GM18502 (cell line): ENCODE results near the gene GABRR3.
A peak's percentile ranks its signal among the peaks of the same experiment; 100 is the strongest.

ENCODE experiments used
- ATAC-seq: cut with Tn5 transposase; IDR thresholded peaks from one replicate; pipeline ENCODE4 v1.9.1; 2021; ENCODE audit warnings: mild to moderate bottlenecking; ENCODE audit not compliant: unreplicated experiment, poor library complexity

The GABRR3 gene

DNA sequence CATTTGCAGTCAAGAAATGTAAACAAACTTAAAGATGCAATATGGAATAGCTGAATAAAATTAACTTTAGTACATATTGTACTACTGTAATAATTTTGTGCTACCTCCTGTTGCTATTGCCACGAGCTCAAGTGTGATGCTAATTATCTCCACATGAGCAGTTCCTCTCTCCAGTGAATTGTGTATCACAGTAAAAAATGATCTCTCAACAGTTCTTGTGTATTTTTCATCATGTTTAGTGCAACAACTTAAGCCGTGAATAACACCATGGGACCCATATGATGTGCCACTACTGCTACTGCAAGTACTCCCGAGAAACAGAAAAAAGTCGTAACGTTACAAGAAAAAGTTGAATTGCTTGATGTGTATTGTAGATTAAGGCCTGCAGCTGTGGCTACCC lies 75.2 kb downstream of the GABRR3 start:
- no peak for ATAC-seq

DNA sequence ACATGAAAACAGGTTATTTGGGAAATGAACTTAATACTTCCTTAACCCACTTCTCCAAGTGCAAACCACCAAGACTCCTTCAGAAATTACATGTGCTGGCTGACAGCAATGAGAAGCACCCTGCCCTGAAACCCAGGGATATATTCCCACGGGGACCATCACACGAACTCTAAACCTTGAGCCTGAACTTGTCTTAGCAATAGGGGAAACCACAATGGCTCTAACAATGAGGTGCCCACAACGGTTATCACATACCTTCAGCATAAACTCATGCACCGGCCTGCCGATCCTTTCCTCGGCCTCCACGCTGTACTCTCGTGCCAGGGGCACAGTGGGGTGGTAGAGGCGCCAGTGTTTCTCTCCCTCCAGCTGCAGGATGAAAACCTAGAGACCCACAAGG lies 76.3 kb downstream of the GABRR3 start:
- no peak for ATAC-seq

DNA sequence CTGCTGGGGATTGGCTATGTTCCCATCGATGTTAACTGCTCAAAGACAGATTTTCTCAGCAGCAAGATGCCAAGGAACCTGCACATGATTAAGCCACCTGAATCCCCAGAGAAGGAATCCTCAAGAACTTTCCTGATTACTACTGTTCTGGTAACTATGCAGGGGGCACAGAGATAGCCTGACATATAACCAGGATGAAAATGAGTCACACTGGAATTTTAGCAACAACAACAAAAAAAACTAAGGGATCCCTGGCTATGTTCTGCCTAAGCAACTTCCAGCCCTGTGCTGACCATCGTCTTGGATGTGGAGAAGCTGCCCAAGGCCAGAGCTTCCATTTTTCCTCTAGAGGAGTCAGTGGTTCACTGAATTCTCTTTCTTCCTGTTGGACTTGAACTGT lies 76.7 kb downstream of the GABRR3 start:
- no peak for ATAC-seq

DNA sequence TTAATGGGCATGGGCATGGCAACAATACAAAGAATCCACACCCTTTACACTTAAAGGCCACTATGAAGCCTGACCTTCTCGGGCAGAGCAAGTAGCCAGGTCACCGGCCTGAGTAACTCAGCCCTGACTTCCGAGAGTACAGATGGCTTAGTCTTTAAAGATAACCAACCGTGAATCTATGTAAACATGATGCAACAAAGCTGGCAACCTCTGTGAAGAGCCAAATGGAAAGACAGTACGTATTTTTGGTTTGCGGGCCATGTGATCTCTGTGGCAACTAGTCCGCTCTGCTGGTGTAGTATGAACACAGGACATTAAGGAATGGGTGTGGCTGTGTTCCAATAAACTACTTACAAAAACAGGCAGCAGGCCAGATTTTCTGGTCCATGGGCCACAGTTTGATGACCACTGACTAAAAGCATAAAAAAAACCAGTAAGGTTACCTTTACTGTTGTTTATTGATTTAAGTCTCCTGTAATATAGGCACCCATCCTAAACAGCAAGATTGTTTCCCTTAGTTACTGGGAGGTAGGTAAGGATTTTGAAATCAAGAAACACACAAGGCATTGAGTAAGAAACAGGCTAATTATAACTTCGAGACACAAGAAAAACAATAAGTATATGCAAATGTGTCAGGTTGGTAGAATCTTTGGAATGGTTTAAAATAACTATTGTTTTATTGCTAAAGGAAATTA lies 77.4 kb downstream of the GABRR3 start:
- ATAC-seq = no peak

DNA sequence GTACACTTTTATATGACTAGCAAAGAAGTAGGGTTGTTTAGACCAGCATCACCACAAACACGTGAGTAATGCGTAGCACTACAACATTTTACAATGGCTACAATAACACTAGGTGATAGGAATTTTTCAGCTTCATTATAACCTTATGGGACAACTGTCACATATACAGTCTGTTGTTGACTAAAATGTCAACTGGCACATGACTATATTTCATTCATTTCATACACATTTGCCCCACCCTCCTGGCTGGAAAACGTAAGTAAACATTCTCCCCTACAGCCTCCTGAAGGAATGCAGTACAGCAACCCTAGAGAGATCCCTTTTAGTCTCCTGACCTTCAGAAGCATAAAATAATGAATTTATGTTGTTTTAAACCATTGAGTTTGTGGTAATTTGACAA lies 79.1 kb downstream of the GABRR3 start:
- ATAC-seq = no peak

DNA sequence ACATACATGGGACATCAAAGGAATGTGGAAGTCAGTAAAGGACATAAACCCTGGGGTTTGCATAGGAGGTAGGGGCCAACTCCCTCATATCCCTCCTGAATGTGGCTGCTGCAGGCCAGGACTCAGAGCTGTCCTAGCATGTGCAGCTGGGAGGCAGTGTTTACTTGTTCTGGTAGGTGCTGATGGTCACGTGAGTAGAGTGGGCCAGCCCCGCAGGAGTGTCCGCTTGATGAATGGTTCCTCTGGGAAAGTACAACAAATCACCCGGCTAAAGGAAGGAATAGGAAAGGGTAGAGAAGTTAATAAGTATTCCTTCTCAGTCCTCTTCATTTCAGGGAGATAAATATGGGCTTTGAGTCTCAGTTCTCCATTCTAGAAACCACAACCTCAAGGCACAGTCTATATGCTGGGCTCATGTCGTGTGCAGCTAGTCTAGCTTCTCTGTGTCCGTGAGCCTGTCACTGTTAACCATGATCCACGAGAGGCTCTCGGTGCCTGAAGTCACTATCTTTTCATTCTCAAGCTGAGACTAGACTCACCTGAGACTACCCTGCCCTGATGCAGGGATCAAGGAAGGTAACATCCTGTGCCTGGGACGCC lies 80.8 kb downstream of the GABRR3 start:
- ATAC-seq = peak; percentile 61

DNA sequence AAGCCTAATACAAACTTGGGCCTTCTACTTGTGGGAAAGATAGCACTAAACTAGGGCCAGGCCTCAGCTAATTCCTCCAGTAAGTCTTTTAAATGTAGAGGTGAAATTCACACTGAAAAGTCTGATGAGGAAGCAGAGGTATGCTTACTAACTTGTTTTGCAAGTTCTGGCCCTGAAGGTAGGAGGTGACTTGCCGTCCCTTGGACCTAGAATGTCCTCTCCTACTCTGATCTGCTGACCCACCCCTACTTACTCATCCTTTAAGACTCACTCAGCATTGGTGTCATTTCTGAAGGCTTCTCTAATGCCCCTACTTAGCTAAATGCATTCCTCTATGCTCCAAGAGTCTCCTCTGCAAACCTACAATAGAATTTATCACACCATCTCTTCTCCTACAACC lies 82.2 kb downstream of the GABRR3 start:
- no peak for ATAC-seq

DNA sequence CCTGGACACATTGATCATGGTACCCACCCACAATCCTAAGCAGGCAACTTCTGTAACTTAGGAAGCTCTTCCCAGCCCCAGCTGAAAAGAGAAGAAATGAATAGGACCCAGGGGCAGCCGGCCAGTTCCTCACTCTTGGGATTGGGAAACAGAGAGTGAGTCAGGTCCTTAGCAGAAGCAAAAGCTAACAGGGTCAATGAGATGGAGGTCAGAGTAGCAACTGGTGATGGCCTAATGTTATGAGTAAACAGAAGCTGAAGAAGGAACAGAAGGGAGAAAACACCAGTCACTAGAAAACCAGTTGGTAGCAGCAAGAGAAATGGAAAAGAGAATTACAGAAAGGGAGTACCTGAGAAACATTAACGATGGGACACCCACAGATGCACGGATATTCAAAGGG lies 82.8 kb downstream of the GABRR3 start:
- no peak for ATAC-seq

DNA sequence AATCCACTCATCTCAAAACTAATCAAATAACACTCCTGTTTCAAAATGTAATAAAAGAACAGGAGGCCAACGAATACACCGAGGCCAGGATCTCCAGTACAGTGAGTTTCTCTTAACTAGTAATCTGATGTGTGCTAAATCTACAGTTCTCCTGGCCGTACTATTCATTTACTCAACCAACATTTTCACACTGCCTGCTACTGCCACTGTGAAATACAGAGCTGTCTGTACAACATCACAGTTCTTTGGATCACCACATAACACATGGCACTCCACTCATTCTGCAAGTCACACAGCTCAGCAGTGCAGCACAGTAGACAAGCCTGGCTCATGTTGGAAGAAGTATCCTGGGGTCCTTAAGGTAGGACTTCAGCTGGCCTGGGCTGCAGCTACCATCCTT lies 84.8 kb downstream of the GABRR3 start:
- no peak for ATAC-seq

DNA sequence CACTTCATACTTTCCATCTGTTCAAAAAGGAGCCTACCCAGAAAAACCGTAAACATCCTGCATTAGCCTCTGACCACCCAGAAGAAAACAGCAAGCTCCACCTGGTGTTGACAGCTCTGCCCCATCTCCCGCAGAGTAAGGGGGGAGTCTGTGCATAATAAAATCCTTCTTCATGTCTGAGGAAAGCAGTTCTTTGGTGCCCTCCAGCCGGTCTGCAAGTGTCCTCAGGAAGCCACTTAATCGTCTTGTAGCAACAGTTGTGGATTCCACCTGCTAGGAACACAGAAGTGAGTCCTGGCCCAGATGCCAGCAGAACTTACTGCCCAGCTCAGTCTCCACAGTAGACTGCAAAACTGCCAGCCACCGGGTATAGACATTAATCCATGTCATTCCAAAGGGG lies 85.4 kb downstream of the GABRR3 start:
- ATAC-seq = no peak

DNA sequence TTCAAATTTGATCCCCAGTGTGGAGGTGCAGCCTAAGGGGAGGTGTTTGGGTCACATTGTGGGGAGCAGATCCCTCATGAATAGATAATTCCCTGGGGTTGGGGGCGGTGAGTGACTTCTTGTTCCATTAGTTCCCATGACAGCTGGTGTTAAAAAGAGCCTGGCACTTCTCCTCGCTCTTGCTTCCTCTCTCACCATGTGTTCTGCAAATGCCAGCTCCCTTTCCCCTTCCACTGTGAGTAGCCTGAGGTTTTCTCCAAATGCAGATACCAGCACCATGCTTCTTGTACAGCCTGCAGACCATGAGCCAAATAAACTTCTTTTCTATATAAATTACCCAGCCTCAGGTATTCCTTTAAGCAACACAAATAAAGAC lies 86.0 kb downstream of the GABRR3 start:
- ATAC-seq = no peak

DNA sequence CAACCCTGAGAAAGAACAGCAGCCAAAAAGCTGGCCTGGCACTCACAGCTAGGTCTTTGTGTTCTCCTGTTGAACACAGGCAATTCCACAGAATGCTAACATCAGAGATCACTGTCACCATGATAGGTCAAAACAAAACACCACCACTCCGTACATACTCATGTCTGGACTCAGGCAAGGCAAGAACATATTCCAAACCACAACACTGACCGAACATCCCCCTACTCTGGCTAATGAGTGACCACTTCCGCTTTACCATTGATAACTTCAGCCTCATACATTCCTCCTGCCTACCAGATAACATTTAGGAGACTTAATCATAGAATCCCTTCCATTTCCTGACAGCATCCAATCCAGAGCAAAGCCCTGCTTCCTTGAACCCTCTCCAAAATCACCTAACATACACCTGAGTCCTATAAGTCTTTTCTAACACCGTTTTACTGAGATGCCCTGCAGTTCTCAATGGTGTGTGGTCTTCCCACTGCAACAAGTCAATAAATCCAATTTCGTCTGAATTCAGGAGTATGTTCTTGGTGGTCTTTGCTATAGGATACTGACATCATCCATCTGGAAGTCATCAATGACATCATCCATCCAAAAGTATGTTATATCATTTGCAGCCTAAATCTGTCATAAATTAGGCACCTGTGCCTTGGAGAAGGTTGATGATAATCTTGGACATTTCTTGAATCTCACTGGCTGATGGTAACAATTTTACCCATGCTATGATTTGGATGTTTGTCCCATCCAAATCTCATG lies 86.6 kb downstream of the GABRR3 start:
- ATAC-seq = no peak

DNA sequence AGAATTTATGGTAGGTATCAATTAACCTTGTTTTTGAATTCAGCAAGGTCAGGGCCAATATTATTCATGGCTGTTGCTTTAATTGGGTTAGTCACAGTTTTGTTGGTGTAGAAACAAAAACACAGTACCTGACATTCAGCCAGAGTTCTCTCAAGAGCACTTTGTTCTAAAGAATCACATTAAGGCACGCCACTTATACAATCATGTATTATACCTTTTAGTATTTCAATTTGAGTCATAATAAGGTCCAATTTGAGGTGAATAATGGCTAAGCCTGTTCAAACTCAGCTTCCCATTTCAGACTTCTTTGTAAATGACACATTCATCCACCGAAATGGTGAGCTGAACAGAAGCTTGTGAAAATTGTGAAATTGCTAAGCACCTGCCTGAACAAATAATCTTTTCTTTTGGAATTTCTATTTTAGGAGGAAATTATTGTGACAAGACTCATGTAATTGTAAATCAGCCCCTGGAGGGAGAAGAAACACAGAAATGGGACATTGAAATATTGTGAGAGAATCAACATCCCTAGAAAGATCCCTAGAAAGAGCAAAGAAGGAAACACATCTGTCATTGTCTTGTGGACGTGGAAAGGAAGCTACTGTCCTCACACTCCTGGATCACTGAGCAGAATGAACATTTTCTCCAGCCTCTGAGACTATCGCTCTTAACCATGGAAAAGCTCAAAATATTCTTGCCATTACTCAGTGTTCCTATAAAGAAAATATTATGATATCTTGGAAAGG lies 92.1 kb downstream of the GABRR3 start:
- no peak for ATAC-seq

DNA sequence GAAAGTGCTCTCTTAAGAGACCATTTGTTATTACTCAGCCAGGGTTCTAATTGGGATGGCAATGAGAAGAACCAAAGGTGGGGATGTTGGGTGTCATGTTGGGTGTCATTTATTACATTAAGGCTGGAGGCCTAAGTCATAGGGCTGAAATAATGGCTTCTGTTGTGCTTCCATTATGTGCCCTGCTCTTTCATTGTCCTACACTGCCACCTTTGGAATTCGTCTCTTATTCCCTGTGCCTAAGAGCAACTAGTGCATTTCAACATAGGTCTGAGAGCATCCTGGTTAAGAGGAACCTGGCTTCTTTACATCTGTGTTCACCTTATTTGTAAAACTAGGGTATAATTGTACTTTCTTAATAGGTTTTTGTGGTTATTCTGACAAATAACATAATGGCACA lies 95.1 kb downstream of the GABRR3 start:
- ATAC-seq = no peak

DNA sequence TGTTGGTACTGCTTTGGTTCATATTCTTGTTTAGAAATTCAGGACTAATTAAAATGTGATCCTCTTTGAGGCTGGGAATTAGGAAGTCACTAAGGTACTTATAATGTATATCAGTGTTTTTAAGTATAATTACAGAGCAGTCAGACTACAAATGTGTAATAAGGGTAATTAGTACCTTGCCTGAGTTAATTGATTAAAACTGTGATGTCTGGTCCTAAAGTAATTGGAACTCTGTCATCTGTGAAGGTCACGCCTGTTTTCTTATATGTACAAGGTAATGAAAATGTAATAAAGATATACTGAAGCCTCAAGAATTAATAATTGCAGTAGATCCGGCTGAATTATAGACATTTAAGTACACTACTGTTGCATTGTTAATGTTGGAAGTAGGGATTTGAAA lies 95.7 kb downstream of the GABRR3 start:
- ATAC-seq = no peak

DNA sequence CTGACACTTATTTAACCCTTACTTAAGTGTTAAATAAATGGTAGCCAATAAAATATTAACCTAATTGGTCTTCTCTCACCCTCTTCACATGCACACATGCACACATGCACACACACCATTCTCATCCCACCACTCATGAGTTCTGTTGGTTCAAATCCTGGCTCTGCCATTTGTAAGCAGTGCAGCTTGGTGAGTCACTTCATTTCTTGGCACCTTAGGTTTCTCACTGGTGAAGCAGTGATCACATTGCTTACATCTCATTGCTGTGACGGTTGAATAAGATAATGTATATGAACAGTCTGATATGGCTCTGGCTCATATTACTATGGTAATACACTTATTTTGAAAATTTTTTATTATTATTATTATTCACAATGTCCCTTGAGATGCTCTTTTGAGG lies 96.7 kb downstream of the GABRR3 start:
- ATAC-seq = no peak

DNA sequence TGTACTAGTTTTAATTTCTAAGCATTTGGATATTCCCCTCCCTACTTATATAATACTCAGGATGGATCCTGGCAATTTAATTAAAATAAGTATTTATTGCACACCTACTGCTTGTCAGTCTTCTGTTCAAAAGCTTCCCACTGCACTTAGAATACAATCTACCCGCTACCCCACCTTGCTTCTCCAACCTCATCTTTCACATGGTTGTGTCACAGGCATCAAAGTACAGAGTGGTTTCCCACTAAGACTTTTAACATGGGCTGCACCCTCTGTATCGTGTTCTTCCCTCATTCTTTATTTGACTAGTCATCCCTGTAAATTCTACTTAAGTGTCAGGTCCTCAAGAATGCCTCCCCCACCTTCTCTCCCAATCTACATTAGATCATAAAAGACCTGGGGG lies 97.9 kb downstream of the GABRR3 start:
- ATAC-seq = no peak

DNA sequence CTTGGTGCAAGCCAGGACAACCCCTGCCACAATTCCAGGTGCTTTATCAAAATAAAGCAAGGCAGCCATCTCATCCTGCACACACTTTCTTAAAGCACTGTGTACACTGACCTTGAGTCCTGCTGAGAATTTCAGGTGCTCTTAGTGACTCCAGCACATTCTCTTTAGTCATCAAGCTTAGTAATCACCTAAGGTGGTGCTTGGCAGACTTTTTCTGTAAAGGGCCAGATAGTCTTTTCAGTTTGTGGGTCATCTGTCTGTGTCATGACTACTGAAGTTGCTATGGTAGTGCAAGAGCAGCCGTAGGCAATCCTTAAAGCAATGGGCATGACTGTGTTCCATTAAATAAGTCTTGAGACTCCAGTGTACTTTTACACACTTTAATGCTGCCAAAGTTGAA lies 99.3 kb downstream of the GABRR3 start:
- ATAC-seq = no peak
